ENCODE results near the gene MAP1S. TPM values are rescaled to one million over a fixed set of nuclear protein-coding genes. Genes with fewer than 3 reads are reported as not detected.
A peak's percentile ranks its signal among the peaks of the same experiment; 100 is the strongest.

The MAP1S gene
- total and polyA plus RNA-seq, 2 donors (not counting 1 experiment from before 2014, with no cell fraction given) = 10.5 to 18.3 TPM

- H3K27ac ChIP-seq (ENCODE audit: insufficient read depth, low read length) = no peak overlapping the region
- peaks cover 15% of the 10 kb centered on the region for H3K79me2 ChIP-seq (ENCODE audit: control insufficient read depth, insufficient read depth, low read length)
- TF ChIP-seq EZH2 (IDR thresholded peaks at IDR 0.05; ENCODE audit: low read length, missing control alignments) (no peak), CTCF (conservative IDR thresholded peaks at IDR 0.05 in 1 of 2, IDR thresholded peaks at IDR 0.05 in 1 of 2; ENCODE audit: low read depth in 1 of 2, low read length in 2 of 2) (no peak)
- no peak overlapping the region for H3K9ac ChIP-seq (ENCODE audit: insufficient read depth, low read length)
- H4K20me1 ChIP-seq (ENCODE audit: control insufficient read depth, extremely low read depth, insufficient read depth, low read length) = no peaks in the 10 kb centered on the region
- H3K27me3 ChIP-seq (ENCODE audit: control insufficient read depth, insufficient read depth, low read length) = no peaks in the 10 kb centered on the region
- DNase-seq (ENCODE audit: low read depth in 2 of 2) = no peak
- no peaks in the 10 kb centered on the region for H3K9me3 ChIP-seq (ENCODE audit: control insufficient read depth, insufficient read depth, low read depth, low read length)
- no peaks in the 10 kb centered on the region for H3K36me3 ChIP-seq (ENCODE audit: control insufficient read depth, insufficient read depth, low read length)
- H3K4me2 ChIP-seq (ENCODE audit: extremely low read depth, insufficient read depth, low read length) = no peak overlapping the region
- H3K4me3 ChIP-seq (replicated peaks in 1 of 4; ENCODE audit: control extremely low read depth in 1 of 4, insufficient read depth in 1 of 4, low read depth in 3 of 4, low read length in 4 of 4) = no peak overlapping the region
- H3K4me1 ChIP-seq (ENCODE audit: control insufficient read depth, extremely low read depth, insufficient read depth, low read length) = peaks cover 4% of the 10 kb centered on the region
- H2AFZ ChIP-seq (ENCODE audit: low read length) = no peak overlapping the region
Measured at GRCh38 chr19:17716309-17716929, 2.9 kb upstream of the MAP1S start.

- Histone ChIP-seq H3K4me1 (ENCODE audit: control insufficient read depth, extremely low read depth, insufficient read depth, low read length) (peaks cover 4% of the 10 kb centered on the region), H3K27me3 (ENCODE audit: control insufficient read depth, insufficient read depth, low read length) (no peaks in the 10 kb centered on the region), H3K9me3 (ENCODE audit: control insufficient read depth, insufficient read depth, low read depth, low read length) (no peaks in the 10 kb centered on the region), H3K27ac (ENCODE audit: insufficient read depth, low read length) (peak overlapping the region; percentile 34), H3K36me3 (ENCODE audit: control insufficient read depth, insufficient read depth, low read length) (no peaks in the 10 kb centered on the region), H4K20me1 (ENCODE audit: control insufficient read depth, extremely low read depth, insufficient read depth, low read length) (no peaks in the 10 kb centered on the region), H2AFZ (ENCODE audit: low read length) (no peak overlapping the region), H3K79me2 (ENCODE audit: control insufficient read depth, insufficient read depth, low read length) (peaks cover 20% of the 10 kb centered on the region), H3K4me3 (replicated peaks in 1 of 4; ENCODE audit: control extremely low read depth in 1 of 4, insufficient read depth in 1 of 4, low read depth in 3 of 4, low read length in 4 of 4) (no peak overlapping the region), H3K9ac (ENCODE audit: insufficient read depth, low read length) (no peak overlapping the region), H3K4me2 (ENCODE audit: extremely low read depth, insufficient read depth, low read length) (no peak overlapping the region)
- DNase-seq (ENCODE audit: low read depth in 2 of 2) = no peak
- no peak for TF ChIP-seq EZH2 (IDR thresholded peaks at IDR 0.05; ENCODE audit: low read length, missing control alignments)
- no peak for TF ChIP-seq CTCF (conservative IDR thresholded peaks at IDR 0.05 in 1 of 2, IDR thresholded peaks at IDR 0.05 in 1 of 2; ENCODE audit: low read depth in 1 of 2, low read length in 2 of 2)
Measured at GRCh38 chr19:17718550-17718946, 732 bp upstream of the MAP1S start.

GRCh38 chr19:17719730-17720400, 585 bp downstream of the MAP1S start:
- H3K36me3 ChIP-seq (ENCODE audit: control insufficient read depth, insufficient read depth, low read length) = peaks cover 3% of the 10 kb centered on the region
- H2AFZ ChIP-seq (ENCODE audit: low read length) = no peak overlapping the region
- no peak for DNase-seq (ENCODE audit: low read depth in 2 of 2)
- H3K27me3 ChIP-seq (ENCODE audit: control insufficient read depth, insufficient read depth, low read length) = no peaks in the 10 kb centered on the region
- peak overlapping the region; percentile 65 for H3K9ac ChIP-seq (ENCODE audit: insufficient read depth, low read length)
- TF ChIP-seq CTCF (conservative IDR thresholded peaks at IDR 0.05 in 1 of 2, IDR thresholded peaks at IDR 0.05 in 1 of 2; ENCODE audit: low read depth in 1 of 2, low read length in 2 of 2) (no peak), EZH2 (IDR thresholded peaks at IDR 0.05; ENCODE audit: low read length, missing control alignments) (no peak)
- H3K4me3 ChIP-seq (replicated peaks in 1 of 4; ENCODE audit: control extremely low read depth in 1 of 4, insufficient read depth in 1 of 4, low read depth in 3 of 4, low read length in 4 of 4) = peak overlapping the region; percentile 60 to 87 (median 75)
- peaks cover 20% of the 10 kb centered on the region for H3K79me2 ChIP-seq (ENCODE audit: control insufficient read depth, insufficient read depth, low read length)
- peak overlapping the region; percentile 75 for H3K4me2 ChIP-seq (ENCODE audit: extremely low read depth, insufficient read depth, low read length)
- H4K20me1 ChIP-seq (ENCODE audit: control insufficient read depth, extremely low read depth, insufficient read depth, low read length) = no peaks in the 10 kb centered on the region
- H3K27ac ChIP-seq (ENCODE audit: insufficient read depth, low read length) = peak overlapping the region; percentile 30
- H3K9me3 ChIP-seq (ENCODE audit: control insufficient read depth, insufficient read depth, low read depth, low read length) = no peaks in the 10 kb centered on the region
- peaks cover 4% of the 10 kb centered on the region for H3K4me1 ChIP-seq (ENCODE audit: control insufficient read depth, extremely low read depth, insufficient read depth, low read length)

All from fibroblast of lung (primary cell).